ENCODE data around the gene CAPN12.
"Not testable (repeated sequence)": the region's sequence is repeated elsewhere in the genome, so short reads cannot be mapped to it uniquely, and the experiment has no call there.

Gene CAPN12

GRCh38 chr19:38744298-38744681 is at the start of gene CAPN12:
TSS of gene CAPN12 (minus strand) at chr19:38744474. CDS start at chr19:38744165, 309 bp downstream.
- no peaks in the 10 kb centered on the region for H3K36me3 ChIP-seq (replicated peaks; ENCODE audit: low read depth, low read length)
- no peak within 1 kb of the TSS for H3K27ac ChIP-seq (ENCODE audit: low read length)
- no peak within 1 kb of the TSS for H3K4me3 ChIP-seq (ENCODE audit: low read length)
- no peaks in the 10 kb centered on the region for H3K9me3 ChIP-seq (ENCODE audit: insufficient read depth, low read length)
- H3K79me2 ChIP-seq (ENCODE audit: low read length): no peaks in the 10 kb centered on the region
- H3K27me3 ChIP-seq (ENCODE audit: low read depth, low read length): no peaks in the 10 kb centered on the region
- no peak within 1 kb of the TSS for H3K9ac ChIP-seq (ENCODE audit: low read length)
- H3K4me2 ChIP-seq (ENCODE audit: low read length): no peak within 1 kb of the TSS
- H4K20me1 ChIP-seq (ENCODE audit: insufficient read depth, low read length): no peaks in the 10 kb centered on the region
- TF ChIP-seq EZH2phosphoT487 (IDR thresholded peaks at IDR 0.05; ENCODE audit: low read depth) (no peak), CTCF (IDR thresholded peaks at IDR 0.05; ENCODE audit: low read depth, low read length) (no peak)
- H2AFZ ChIP-seq (ENCODE audit: low read depth, low read length): no peak within 1 kb of the TSS
- H3K4me1 ChIP-seq (ENCODE audit: low read length): no peaks in the 10 kb centered on the region

- Histone ChIP-seq H3K9ac (ENCODE audit: low read length) (no peak overlapping the region), H3K79me2 (ENCODE audit: low read length) (no peaks in the 10 kb centered on the region), H3K4me1 (ENCODE audit: low read length) (no peaks in the 10 kb centered on the region), H3K27me3 (ENCODE audit: low read depth, low read length) (no peaks in the 10 kb centered on the region), H3K36me3 (replicated peaks; ENCODE audit: low read depth, low read length) (no peaks in the 10 kb centered on the region), H3K4me2 (ENCODE audit: low read length) (no peak overlapping the region), H3K4me3 (ENCODE audit: low read length) (no peak overlapping the region), H4K20me1 (ENCODE audit: insufficient read depth, low read length) (no peaks in the 10 kb centered on the region), H2AFZ (ENCODE audit: low read depth, low read length) (no peak overlapping the region), H3K27ac (ENCODE audit: low read length) (no peak overlapping the region), H3K9me3 (ENCODE audit: insufficient read depth, low read length) (no peaks in the 10 kb centered on the region)
- TF ChIP-seq EZH2phosphoT487 (IDR thresholded peaks at IDR 0.05; ENCODE audit: low read depth) (no peak), CTCF (IDR thresholded peaks at IDR 0.05; ENCODE audit: low read depth, low read length) (no peak)
Measured at GRCh38 chr19:38793671-38794070, 49.4 kb upstream of the CAPN12 start.

- H3K27ac ChIP-seq (ENCODE audit: low read length): no peak overlapping the region
- no peaks in the 10 kb centered on the region for H3K4me1 ChIP-seq (ENCODE audit: low read length)
- no peaks in the 10 kb centered on the region for H3K27me3 ChIP-seq (ENCODE audit: low read depth, low read length)
- no peaks in the 10 kb centered on the region for H3K9me3 ChIP-seq (ENCODE audit: insufficient read depth, low read length)
- H3K9ac ChIP-seq (ENCODE audit: low read length): no peak overlapping the region
- no peak overlapping the region for H3K4me3 ChIP-seq (ENCODE audit: low read length)
- H3K79me2 ChIP-seq (ENCODE audit: low read length): no peaks in the 10 kb centered on the region
- no peaks in the 10 kb centered on the region for H3K36me3 ChIP-seq (replicated peaks; ENCODE audit: low read depth, low read length)
- no peak overlapping the region for H3K4me2 ChIP-seq (ENCODE audit: low read length)
- H4K20me1 ChIP-seq (ENCODE audit: insufficient read depth, low read length): no peaks in the 10 kb centered on the region
- H2AFZ ChIP-seq (ENCODE audit: low read depth, low read length): no peak overlapping the region
- TF ChIP-seq CTCF (IDR thresholded peaks at IDR 0.05; ENCODE audit: low read depth, low read length): no peak
- TF ChIP-seq EZH2phosphoT487 (IDR thresholded peaks at IDR 0.05; ENCODE audit: low read depth): no peak
Measured at GRCh38 chr19:38793177-38793576, 48.9 kb upstream of the CAPN12 start.

- no peak for TF ChIP-seq EZH2phosphoT487 (IDR thresholded peaks at IDR 0.05; ENCODE audit: low read depth)
- TF ChIP-seq CTCF (IDR thresholded peaks at IDR 0.05; ENCODE audit: low read depth, low read length): no peak
- Histone ChIP-seq H3K4me3 (ENCODE audit: low read length) (no peak overlapping the region), H3K79me2 (ENCODE audit: low read length) (no peaks in the 10 kb centered on the region), H3K9me3 (ENCODE audit: insufficient read depth, low read length) (no peaks in the 10 kb centered on the region), H3K36me3 (replicated peaks; ENCODE audit: low read depth, low read length) (no peaks in the 10 kb centered on the region), H3K9ac (ENCODE audit: low read length) (no peak overlapping the region), H2AFZ (ENCODE audit: low read depth, low read length) (no peak overlapping the region), H3K27ac (ENCODE audit: low read length) (no peak overlapping the region), H3K4me1 (ENCODE audit: low read length) (no peaks in the 10 kb centered on the region), H3K4me2 (ENCODE audit: low read length) (no peak overlapping the region), H3K27me3 (ENCODE audit: low read depth, low read length) (no peaks in the 10 kb centered on the region), H4K20me1 (ENCODE audit: insufficient read depth, low read length) (no peaks in the 10 kb centered on the region)
Measured at GRCh38 chr19:38792250-38793111, 48.2 kb upstream of the CAPN12 start.

DNA sequence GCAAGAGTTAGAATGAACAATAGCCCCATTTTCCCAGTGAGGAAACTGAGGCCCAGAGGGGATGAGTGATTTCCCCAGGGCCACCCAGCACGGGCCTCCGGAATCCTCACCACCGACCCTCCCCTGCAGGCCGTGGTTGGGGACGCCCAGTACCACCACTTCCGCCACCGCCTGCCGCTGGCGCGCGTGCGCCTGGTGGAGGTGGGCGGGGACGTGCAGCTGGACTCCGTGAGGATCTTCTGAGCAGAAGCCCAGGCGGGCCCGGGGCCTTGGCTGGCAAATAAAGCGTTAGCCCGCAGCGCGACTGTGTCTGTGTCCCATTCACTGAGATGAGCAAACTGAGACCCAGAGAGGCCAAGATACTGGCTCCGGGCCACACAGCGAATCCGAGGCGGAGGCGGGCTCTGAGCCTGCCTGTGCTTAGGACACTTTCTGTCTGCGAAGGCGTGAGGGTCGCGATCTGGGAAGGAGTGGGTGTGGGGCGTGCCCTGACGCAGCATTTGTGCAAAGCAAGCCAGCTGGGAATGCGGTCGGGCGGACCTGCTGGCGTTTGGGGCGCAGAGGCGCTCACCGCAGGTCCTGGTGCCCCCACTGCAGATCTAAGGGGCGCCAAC is 47.3 kb upstream of the CAPN12 start:
- not testable (repeated sequence) for H3K27ac ChIP-seq (ENCODE audit: low read length)

More for the DNA sequence above, 47.3 kb upstream of the CAPN12 start:
- H3K79me2 ChIP-seq (ENCODE audit: low read length); H3K9me3 ChIP-seq (ENCODE audit: insufficient read depth, low read length); H3K4me2 ChIP-seq (ENCODE audit: low read length); H3K36me3 ChIP-seq (replicated peaks; ENCODE audit: low read depth, low read length); H3K4me3 ChIP-seq (ENCODE audit: low read length); H3K4me1 ChIP-seq (ENCODE audit: low read length); H2AFZ ChIP-seq (ENCODE audit: low read depth, low read length); H3K9ac ChIP-seq (ENCODE audit: low read length); H3K27me3 ChIP-seq (ENCODE audit: low read depth, low read length); H4K20me1 ChIP-seq (ENCODE audit: insufficient read depth, low read length): not testable (repeated sequence)
